ENCODE data around the gene PHF14.

GRCh38 chr7:10973061-10973941 is at the start of gene PHF14:
- no peak for TF ChIP-seq EZH2 (IDR thresholded peaks at IDR 0.05; ENCODE audit: low read length, unreplicated experiment)
- no peak for TF ChIP-seq EZH2phosphoT487 (IDR thresholded peaks at IDR 0.05; ENCODE audit: borderline replicate concordance, low read length)

All from PC-3 (cell line).